ENCODE measurements around the gene ASTN2. TPM values are rescaled to one million over a fixed set of nuclear protein-coding genes. Genes with fewer than 3 reads are reported as not detected.

ASTN2 gene
- total and polyA plus RNA-seq, 12 donors = 1.9 to 11.1 (median 4.0) TPM

DNA sequence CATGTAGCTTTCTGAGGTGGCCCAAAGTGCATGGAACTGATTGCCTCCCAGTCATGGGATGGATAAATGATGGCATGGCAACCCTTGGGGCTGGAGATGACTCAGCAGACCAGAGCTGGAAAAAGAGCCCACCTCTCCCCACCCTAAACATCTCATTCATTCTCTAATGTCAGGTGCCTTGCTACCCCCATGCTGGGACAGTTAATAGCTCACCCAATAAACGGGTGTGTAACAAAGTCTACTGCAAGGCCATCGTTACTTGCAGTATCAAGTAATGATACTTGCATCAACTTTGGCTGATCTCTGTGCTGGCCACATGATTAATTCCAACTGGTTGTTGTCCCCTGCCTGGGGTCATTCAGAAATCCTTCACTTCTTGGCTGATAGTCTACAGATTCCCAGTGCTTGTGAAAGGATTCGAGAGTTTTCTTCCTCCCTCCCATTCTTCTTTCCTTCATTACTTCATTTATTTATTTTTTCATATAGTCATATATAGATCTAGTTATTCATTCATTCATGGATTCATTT is 850.5 kb downstream of the ASTN2 start:
- no peaks in the 10 kb centered on the region for H3K27me3 ChIP-seq
- DNase-seq (no peak), ATAC-seq (no peak)
- no peak overlapping the region for H3K27ac ChIP-seq
- no peaks in the 10 kb centered on the region for H3K9me3 ChIP-seq
- no peaks in the 10 kb centered on the region for H3K36me3 ChIP-seq
- TF ChIP-seq, protein P1, sequence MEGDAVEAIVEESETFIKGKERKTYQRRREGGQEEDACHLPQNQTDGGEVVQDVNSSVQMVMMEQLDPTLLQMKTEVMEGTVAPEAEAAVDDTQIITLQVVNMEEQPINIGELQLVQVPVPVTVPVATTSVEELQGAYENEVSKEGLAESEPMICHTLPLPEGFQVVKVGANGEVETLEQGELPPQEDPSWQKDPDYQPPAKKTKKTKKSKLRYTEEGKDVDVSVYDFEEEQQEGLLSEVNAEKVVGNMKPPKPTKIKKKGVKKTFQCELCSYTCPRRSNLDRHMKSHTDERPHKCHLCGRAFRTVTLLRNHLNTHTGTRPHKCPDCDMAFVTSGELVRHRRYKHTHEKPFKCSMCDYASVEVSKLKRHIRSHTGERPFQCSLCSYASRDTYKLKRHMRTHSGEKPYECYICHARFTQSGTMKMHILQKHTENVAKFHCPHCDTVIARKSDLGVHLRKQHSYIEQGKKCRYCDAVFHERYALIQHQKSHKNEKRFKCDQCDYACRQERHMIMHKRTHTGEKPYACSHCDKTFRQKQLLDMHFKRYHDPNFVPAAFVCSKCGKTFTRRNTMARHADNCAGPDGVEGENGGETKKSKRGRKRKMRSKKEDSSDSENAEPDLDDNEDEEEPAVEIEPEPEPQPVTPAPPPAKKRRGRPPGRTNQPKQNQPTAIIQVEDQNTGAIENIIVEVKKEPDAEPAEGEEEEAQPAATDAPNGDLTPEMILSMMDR (IDR thresholded peaks at IDR 0.05) = no peak
- intact Hi-C loops (cut with DNase I) = loop anchor here in 1 of 10 donors (10.0 kb wide), 2 partner anchors 410 to 970 kb away; partner anchors contain the start of gene PAPPA
- no peak overlapping the region for H3K4me3 ChIP-seq
- 56 to 76% methylated on average over 3 of the region's 3 CpGs for WGBS, 2 donors
- peaks cover 0 to 9% (median 0%) of the 10 kb centered on the region in 9 donors for H3K4me1 ChIP-seq

- no peaks in the 10 kb centered on the region for H3K9me3 ChIP-seq
- no peak overlapping the region for H3K4me3 ChIP-seq
- H3K4me1 ChIP-seq = peaks cover 0 to 18% (median 7%) of the 10 kb centered on the region in 9 donors
- DNase-seq (no peak), ATAC-seq (no peak)
- TF ChIP-seq, protein P1 (IDR thresholded peaks at IDR 0.05) = no peak
- intact Hi-C loops (cut with DNase I) = no loop called here
- no peaks in the 10 kb centered on the region for H3K27me3 ChIP-seq
- WGBS, 2 donors = 75 to 84% methylated on average over 5 of the region's 5 CpGs
- no peak overlapping the region for H3K27ac ChIP-seq
- no peaks in the 10 kb centered on the region for H3K36me3 ChIP-seq
Observed at GRCh38 chr9:116558818-116559540, 855.9 kb downstream of the ASTN2 start.

DNA sequence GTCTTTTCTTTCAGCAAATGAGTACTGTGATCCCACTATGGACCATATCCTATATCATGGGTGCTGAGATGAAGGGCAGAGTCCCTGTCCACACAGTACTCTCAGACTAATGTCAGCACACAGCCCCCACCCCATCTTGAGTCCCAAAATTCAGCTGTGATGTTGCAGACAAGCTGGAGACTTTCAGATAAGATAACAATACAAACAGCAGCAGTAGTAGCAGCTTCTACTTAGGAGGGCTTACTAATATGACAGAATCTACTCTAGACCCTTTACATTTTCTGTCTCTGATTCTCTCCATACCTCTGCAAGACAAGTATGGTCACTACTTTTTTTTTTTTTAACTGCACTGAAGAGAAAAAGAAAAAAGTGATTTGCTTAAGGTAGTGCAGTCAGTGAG is 856.8 kb downstream of the ASTN2 start:
- TF ChIP-seq, protein P1 (IDR thresholded peaks at IDR 0.05) = no peak
- ATAC-seq (no peak), DNase-seq (no peak)
- H3K36me3 ChIP-seq = no peaks in the 10 kb centered on the region
- H3K9me3 ChIP-seq = no peaks in the 10 kb centered on the region
- H3K4me3 ChIP-seq = no peak overlapping the region
- intact Hi-C loops (cut with DNase I) = no loop called here
- H3K27ac ChIP-seq = no peak overlapping the region
- H3K27me3 ChIP-seq = no peaks in the 10 kb centered on the region
- H3K4me1 ChIP-seq = peaks cover 0 to 18% (median 7%) of the 10 kb centered on the region in 9 donors

DNA sequence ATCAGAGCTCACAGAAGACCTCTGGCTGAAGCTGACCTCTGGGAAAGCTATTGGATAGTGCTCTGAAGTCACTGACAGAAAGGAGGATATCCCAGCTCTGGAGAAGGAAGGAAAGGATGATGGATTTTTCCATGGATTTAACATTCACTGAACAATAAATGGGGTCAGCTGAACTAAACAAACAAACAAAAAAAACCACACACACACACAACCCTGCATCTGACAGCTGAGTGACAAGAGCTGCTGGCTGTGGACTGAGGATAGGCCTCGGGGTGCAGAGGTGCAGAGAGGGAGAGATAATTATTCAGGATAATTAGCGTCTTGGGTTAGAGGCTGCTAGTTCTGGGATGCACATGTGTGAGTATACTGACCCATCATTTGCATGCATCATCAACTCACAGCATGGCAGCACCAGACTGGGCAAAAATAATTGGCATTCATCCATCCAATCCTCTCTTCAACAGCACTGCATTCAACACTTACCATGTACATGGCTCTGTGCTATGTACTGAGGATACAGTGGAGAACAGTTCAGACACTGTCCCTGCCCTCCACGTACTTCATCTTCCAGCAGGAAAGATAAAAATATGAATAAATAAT is 859.2 kb downstream of the ASTN2 start:
- TF ChIP-seq, protein P1 (IDR thresholded peaks at IDR 0.05) = no peak
- peaks cover 0 to 27% (median 12%) of the 10 kb centered on the region in 9 donors for H3K4me1 ChIP-seq
- DNase-seq = no peak
- H3K27me3 ChIP-seq = no peaks in the 10 kb centered on the region
- peak overlapping the region in 5 of 10 donors; percentile 9 to 62 (median 53) for H3K27ac ChIP-seq
- H3K9me3 ChIP-seq = no peaks in the 10 kb centered on the region
- no peak overlapping the region for H3K4me3 ChIP-seq
- intact Hi-C loops (cut with DNase I) = no loop called here
- WGBS, 2 donors = 67 to 70% methylated on average over 3 of the region's 3 CpGs
- no peaks in the 10 kb centered on the region for H3K36me3 ChIP-seq
- ATAC-seq = peak in 3 of 8 donors; percentile 36 to 45 (median 37)
